ENCODE measurements around the gene FAM53A.
"Not testable (repeated sequence)": the region's sequence is repeated elsewhere in the genome, so short reads cannot be mapped to it uniquely, and the experiment has no call there.

FAM53A gene

DNA sequence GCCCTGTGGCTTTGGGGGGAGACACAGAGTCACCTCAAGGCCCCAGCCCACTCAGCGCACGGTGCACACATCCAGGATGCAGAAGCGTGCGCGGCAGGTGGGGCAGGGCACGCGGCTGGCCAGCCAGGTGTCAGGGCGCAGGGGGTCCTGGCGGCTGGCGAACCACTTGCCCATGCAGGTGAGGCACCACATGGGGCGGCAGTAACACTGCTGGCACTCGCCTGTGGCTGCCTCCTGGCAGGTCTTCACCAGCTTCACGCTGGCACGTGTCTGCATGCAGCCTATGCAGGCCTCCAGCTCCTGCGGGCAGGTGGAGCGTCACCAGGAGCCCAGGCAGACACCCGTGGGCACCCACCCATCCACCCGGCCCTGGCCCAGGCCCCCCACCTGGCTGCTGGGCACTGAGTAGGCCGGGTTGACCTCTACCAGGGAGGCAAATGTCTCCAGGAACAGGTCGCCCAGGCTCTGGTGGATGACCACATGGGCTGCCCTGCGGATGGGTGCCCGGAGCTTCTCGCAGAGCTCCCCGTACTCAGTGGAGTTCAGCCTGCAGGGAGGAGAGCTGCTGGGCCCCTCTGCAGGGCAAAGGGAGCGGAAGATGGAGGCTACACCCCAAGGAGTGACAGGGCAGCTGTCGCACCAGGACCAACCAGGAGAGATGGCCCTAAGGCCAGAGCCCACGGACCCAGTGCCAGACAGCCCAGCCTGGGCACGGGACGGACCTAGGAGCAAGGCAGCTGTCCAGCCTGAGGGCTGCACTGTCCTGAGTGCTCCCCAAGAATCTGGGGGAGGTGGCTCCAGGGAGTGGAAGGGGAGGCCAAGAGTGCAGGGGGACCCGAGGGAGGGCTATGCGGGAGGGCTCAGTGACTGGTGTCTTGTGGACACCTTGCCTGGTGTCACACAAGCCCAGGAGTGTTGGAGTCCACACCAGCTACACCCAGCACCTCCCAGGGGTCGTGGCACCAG, 33.3 kb upstream of the FAM53A start:
- H3K4me3 ChIP-seq (ENCODE audit: low read depth, low read length), result no peak overlapping the region

GRCh38 chr4:1716065-1716945, 32.2 kb upstream of the FAM53A start:
- H3K4me3 ChIP-seq (ENCODE audit: low read depth, low read length), result no peak overlapping the region

DNA sequence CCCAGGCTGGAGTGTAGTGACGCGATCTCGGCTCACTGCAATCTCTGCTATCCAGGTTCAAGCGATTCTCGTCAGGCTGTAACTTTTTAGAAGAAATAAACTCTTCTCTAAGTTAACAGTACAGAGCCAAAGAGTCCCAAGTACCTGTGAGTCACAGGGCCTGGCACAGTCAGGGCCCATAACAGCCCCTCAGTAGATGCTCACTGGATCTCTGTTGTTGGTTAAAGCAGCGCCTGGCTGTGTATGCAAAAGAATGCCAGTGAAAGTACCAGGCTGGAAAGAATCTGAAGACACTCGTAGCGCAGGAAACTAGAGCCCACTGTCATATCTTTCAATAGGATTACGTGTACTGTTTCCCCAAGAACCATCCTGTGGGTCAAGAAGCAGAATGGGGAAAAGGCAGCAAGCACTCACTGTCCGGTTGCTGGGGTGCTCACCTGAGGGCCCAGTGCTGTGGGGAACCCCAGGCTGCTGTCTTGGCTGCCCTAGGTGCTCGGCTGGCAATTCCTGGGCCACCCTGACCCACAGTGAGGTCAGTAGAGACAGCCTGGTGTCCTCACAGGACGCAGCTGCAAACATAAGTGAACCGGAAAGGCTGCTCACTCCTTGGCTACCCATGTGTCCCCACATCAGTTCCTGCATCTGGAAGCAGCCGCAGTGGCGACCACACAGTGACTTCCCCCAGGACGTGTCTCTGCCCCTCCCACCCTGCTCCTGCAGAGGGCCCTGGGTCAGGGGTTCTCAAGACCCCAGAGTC, 31.1 kb upstream of the FAM53A start:
- H3K4me3 ChIP-seq (ENCODE audit: low read depth, low read length), result no peak overlapping the region

- no peak overlapping the region for H3K4me3 ChIP-seq (ENCODE audit: low read depth, low read length)
These were observed 30.3 kb upstream of the FAM53A start for GRCh38 chr4:1714303-1715001.

DNA sequence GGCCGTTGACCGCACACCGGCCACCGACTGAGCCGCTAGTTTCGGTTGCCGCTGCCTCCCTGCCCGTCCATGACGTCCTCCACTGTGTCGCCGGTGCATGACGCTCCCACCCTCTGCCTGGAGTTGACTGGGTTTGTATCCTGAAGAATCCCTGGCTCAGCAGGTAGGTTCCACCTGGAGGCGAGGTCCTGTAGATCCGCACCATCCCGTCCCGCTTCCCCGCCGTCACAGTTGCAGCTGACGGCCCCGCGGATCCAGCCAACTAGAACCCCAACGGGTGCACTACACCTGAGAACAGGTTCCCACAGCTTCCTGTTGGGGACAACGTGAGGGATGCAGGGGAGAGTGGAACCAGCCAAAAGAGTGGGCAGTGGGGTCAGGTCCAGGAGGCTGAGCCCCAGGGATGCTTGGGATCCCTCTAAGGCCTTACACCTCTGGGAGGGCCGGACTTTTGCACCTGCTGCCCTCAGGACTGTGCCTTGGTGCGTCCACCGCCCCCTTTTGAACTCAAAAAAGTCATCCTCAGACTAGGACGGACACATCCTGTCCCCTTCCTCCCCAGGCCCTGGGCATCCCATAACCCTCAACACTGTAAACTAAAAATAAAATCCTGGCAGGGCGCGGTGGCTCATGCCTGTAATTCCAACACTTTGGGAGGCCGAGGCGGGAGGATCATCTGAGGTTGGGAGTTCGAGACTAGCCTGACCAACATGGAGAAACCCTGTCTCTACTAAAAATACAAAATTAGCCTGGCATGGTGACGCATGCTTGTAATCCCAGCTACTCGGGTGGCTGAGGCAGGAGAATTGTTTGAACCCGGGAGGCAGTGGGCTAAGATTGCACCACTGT, 29.1 kb upstream of the FAM53A start:
- peak overlapping the region; percentile 78 for H3K4me3 ChIP-seq (ENCODE audit: low read depth, low read length)

GRCh38 chr4:1712216-1713002, 28.3 kb upstream of the FAM53A start, which contains the start of gene SLBP:
Gene SLBP, minus strand, starts transcription at chr4:1712319. Its CDS starts 131 bp downstream, at chr4:1712188.
- peak within 1 kb of the TSS; percentile 78 for H3K4me3 ChIP-seq (ENCODE audit: low read depth, low read length)

- peak overlapping the region; percentile 78 for H3K4me3 ChIP-seq (ENCODE audit: low read depth, low read length)
These were observed 27.6 kb upstream of the FAM53A start for GRCh38 chr4:1711571-1712215.

DNA sequence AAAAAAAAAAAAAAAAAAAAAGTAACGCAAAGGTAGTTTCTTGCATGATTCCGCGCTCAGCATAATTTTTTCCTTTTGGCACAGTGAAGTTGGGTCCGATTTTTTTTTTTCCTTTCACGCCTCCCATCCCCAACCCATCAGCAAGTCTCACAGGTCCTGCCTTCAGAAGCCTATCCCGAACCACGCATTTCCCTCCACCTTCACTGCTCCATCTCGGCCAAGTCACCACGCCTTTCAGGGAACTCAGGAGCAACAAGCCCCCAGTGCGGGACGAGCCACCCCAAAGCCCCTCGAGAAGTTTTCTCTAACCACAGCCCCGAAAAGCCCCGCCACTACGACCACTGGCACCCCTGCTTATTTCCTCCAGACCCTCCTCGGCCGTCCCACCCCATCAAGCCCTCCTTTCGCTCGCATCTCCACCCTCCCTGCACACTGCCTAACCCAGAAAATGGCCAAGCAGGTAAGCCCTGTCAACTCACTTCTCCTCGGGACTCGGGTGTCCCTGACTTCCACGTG, 27.0 kb upstream of the FAM53A start:
- peak overlapping the region; percentile 78 for H3K4me3 ChIP-seq (ENCODE audit: low read depth, low read length)

- no peak overlapping the region for H3K4me3 ChIP-seq (ENCODE audit: low read depth, low read length)
These were observed 24.5 kb upstream of the FAM53A start for GRCh38 chr4:1708581-1708980.

DNA sequence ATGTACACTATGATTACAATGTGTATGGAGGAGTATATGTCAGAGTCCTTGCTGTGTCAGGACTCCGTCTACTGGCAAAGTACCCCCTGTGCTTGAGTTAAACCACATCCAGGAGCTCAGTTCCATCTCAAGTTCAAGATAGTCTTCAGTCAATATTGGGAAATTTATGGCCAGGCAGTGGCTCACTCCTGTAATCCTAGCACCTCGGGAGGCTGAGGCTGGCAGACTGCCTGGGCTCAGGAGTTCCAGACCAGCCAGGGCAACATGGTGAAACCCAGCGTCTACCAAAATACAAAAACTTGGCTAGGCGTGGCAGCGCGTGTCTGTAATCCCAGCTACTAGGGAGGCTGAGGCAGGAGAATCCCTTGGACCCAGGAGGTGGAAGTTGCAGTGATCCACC, 22.2 kb upstream of the FAM53A start:
- H3K4me3 ChIP-seq (ENCODE audit: low read depth, low read length), result no peak overlapping the region

GRCh38 chr4:1705732-1706131, 21.6 kb upstream of the FAM53A start:
- H3K4me3 ChIP-seq (ENCODE audit: low read depth, low read length), result no peak overlapping the region

GRCh38 chr4:1703867-1704266, 19.8 kb upstream of the FAM53A start:
- H3K4me3 ChIP-seq (ENCODE audit: low read depth, low read length), result no peak overlapping the region

DNA sequence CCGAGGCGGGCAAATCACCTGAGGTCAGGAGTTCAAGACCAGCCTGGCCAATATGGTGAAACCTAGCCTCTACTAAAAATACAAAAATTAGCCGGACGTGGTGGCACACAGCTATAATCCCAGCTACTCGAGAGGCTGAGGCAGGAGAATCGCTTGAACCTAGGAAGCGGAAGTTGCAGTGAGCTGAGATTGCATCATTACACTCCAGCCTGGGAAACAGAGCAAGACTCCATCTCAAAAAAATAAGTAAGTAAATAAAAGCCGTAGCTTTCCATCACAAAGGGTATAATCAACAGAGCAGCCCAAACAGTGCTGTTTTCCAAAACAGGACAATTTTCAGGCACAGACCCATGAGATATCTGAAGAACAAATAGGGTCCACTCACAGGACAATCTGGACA, 17.6 kb upstream of the FAM53A start:
- H3K4me3 ChIP-seq (ENCODE audit: low read depth, low read length), result not testable (repeated sequence)

- no peak overlapping the region for H3K4me3 ChIP-seq (ENCODE audit: low read depth, low read length)
These were observed 11.8 kb upstream of the FAM53A start for GRCh38 chr4:1695913-1696312.

- no peak overlapping the region for H3K4me3 ChIP-seq (ENCODE audit: low read depth, low read length)
These were observed 9.2 kb upstream of the FAM53A start for GRCh38 chr4:1693131-1693896.

GRCh38 chr4:1691737-1692373, 7.7 kb upstream of the FAM53A start:
- no peak overlapping the region for H3K4me3 ChIP-seq (ENCODE audit: low read depth, low read length)

- H3K4me3 ChIP-seq (ENCODE audit: low read depth, low read length), result no peak overlapping the region
These were observed 6.6 kb upstream of the FAM53A start for GRCh38 chr4:1690698-1691097.
